Activated CD4-positive, alpha-beta T cell treated with anti-CD3 and anti-CD28 coated beads for 24 hours (primary cell): ENCODE results near the gene PTGFRN.
"Not testable (repeated sequence)": the region's sequence is repeated elsewhere in the genome, so short reads cannot be mapped to it uniquely, and the experiment has no call there.

Experiments
- DNase-seq, 2 donors: peaks; one replicate each; pipeline ENCODE4 v3.0.0-alpha.2; 2020; ENCODE audit warnings: low read depth in 2 of 2

Gene PTGFRN

DNA sequence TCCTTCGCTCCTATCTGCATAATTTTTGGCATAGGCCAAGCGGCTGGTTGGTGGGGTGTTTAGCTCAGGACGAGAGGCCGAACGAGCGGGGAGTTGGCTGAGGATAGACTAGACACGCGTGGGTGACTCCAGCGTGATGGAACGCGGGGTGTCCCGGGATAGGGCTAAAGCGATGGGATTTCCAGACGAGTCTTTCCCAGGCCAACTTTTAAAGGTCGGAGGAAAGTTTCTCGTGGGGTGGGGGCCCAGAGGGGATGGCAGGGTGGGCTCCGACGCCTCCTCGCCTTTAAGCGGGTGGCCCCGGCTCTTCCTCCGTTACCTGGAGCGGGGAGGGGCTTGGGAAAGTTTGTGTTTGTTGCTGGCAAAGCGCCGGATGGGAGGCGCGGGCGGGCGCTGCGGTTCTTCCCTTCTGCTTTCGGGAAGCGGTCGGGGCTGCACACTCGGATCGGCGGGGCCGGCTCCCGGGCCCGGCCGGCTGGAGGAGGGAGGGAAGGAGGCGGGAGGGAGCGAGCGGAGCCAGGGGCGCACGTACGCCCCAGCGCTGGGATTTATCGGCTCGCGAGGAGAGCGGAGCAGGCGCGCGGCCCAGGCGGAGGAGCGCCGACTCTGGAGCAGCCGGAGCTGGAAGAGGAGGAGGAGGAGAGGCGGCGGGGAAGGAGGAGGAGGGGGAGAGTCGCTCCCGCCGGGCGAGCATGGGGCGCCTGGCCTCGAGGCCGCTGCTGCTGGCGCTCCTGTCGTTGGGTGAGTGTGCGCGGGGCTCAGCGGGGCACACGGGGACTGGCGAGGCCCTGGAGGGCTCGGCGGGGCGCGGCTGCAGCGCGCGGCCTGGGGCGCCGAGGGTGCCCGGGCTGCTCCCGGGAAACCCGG, at the start of gene PTGFRN:
Gene PTGFRN (plus strand): TSS at position 405 of the 867 bp plus-strand sequence. CDS start 288 bp downstream, at position 693.
- peak in 1 of 2 donors; percentile 11 for DNase-seq

GRCh38 chr1:116860167-116860566, 49.5 kb upstream of the PTGFRN start:
- not testable (repeated sequence) for DNase-seq

GRCh38 chr1:116861137-116861536, 48.6 kb upstream of the PTGFRN start:
- DNase-seq, result no peak

- DNase-seq, result not testable (repeated sequence)
Observed at GRCh38 chr1:116863031-116863430, 46.7 kb upstream of the PTGFRN start.

DNA sequence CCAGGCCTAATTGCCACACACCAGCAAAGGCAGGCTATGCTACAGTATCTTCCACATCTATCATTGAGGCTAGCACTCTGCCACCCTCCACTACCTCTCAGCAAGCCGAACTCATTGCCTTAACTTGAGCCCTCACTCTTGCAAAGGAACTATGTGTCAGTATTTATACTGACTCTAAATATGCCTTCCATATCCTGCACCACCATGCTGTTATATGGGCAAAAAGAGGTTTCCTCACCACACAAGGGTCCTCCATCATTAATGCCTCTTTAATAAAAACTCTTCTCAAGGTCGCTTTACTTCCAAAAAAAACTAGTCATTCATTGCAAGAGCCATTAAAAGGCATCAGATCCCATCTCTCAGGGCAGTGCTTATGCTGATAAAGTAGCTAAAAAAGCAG, 43.2 kb upstream of the PTGFRN start:
- DNase-seq, result not testable (repeated sequence)

DNA sequence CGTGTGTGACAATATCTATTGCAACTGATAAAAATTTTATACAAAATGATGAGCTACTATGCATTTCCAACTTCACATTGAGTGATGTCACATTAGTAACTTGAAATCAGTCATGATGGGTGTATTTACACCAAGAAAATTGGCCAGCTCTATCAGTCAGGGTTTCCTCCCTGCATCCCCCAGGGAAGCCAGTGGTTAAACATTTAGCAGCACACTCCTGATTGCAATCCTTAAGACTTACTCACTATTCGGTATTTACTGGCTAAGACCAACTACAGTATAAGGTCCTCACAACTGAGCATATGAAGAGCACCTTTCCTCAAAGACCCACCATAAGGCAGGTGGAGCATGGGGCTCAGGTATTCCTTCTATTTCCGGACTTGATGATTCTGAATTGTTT, 41.3 kb upstream of the PTGFRN start:
- no peak for DNase-seq

DNA sequence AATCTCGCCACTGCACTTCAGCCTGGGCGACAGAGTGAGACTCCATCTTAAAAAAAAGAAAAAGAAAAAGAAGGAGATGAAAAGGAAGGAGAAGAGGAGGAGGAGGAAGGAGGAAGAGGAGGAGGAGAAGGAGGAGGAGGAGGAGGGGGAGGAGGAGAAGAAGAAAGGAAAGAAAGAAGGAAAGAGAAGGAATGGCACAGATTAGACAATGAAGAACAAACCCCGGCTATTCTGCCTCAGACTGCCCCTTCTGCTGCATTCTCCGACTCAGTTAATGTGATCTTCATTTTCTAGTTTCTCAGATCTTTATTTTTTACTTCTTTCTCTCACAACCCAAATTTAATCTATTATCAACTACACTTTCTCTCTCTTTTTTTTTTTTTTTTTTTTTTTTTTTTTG, 40.1 kb upstream of the PTGFRN start:
- DNase-seq, result no peak

GRCh38 chr1:116870300-116870699, 39.4 kb upstream of the PTGFRN start:
- no peak for DNase-seq

DNA sequence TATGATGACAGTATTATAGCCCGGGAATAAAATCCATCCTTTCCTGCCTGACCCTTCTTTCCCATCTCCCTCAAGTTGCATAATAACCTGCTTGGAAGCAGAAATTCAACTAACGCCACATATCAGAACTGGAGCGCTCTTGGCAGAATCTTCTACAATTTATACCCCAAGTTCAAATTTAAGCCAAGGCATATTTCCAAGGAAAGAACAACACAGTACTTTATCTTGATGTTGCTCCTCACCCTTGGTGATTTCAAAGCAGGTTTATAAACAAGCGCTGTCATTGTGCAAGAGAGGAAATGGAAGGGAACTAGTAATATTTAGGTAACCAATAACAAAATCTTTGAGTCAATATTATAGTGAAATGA, 38.0 kb upstream of the PTGFRN start:
- no peak for DNase-seq

DNA sequence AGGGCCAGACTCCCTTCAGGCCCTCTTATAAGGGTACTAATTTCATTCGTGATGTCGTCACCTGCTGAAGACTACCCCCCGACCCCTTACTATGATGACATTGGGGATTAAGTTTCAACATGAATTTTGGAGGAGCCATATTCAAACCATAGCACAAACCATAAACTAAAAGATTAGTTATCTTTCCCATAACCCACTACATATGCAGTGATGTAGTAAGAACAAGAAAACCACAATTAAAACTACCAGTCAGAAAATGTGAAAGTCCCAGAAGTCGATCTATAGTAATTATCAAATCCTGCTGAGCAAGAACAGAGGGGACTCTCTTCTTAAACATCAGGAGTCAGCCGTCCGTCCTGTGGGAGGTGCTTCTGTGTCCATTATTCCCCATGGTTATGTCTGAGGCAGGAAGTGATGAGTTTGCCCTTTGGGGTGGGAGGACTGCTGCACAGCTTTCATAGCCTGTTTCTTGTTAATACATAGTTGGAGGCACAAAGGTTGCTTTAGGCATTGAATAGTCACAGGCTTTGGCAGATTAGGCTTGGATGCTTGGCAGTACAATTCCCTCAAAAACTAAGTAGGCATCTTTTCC, 35.9 kb upstream of the PTGFRN start:
- no peak for DNase-seq

GRCh38 chr1:116874733-116875249, 34.9 kb upstream of the PTGFRN start:
- DNase-seq, result no peak

DNA sequence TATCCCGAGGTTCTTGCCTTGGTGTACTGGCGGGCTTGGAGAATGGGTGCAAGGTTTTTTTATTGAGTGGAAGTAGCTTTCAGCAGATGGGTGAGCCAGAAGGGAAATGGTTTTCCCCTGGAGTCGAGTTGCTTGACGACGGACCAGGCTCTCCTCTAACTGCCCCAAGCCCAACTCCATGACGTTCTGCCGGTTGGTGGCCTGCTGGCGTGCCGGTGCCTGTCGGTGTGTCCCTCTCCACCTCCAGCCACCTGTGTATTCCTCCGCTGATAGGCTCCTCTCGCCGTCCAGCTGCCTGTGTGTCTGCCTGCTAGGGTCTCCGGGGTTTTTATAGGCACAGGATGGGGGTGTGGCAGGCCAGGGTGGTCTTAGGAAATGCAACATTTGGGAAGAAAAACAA, 34.3 kb upstream of the PTGFRN start:
- no peak for DNase-seq

- DNase-seq, result not testable (repeated sequence)
Observed at GRCh38 chr1:116875946-116876345, 33.8 kb upstream of the PTGFRN start.

- DNase-seq, result no peak
Observed at GRCh38 chr1:116877141-116877818, 32.4 kb upstream of the PTGFRN start.

DNA sequence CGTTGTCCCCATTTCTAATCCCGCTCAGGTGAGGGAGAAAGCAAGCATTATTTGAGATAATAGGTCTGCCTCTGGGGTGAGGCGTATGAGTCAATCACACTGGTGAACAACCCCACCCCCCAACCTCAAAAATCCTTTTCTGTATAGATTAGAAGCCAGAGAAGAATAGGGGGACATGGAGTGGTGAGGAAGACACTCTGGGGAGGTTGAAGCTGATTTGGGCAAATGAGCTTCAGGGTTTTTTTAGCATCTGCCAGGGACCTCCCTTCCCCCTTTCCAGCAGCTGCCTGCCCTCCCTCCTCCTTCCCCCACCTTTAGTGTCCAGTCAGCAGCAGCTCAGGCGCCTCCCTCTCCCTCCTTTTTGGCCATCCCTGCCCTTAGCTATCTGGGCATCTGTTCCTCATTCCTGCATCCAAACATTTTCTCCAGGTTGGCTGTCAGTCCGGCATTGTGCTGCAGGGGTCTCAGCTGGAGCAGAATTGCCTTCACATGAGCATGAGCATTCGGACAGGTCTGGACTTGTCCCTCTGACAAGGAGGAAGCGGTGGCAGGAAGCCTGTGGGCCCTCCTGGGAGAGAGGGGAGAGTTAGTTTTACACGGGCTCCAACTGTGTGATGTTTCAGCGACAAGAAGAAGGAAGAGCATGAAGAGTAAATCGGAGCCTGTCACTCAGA, 30.8 kb upstream of the PTGFRN start:
- DNase-seq, result no peak

GRCh38 chr1:116879478-116880133, 30.1 kb upstream of the PTGFRN start:
- no peak for DNase-seq

DNA sequence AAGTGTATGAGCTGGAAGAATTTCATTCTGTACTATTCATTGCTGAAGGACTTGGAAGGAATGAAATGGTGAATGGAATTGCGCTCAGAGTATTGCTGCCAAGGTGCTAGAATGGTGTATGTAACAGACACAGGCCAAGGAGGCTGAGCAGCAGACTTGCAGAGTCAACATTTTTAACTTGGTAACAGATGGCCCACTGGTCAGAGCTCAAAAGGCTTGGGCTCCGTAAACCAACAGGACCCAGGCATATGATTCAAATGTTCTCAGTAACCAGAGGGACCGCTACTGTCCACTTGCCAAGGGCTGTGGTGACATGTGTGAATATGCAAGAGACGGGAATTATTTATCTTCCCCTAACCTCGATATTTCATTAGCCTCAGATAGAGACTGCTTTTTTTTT, 28.8 kb upstream of the PTGFRN start:
- DNase-seq, result no peak

- DNase-seq, result no peak
Observed at GRCh38 chr1:116881879-116882520, 27.7 kb upstream of the PTGFRN start.

- DNase-seq, result no peak
Observed at GRCh38 chr1:116882866-116883265, 26.9 kb upstream of the PTGFRN start.

GRCh38 chr1:116886291-116886878, 23.3 kb upstream of the PTGFRN start:
- no peak for DNase-seq

DNA sequence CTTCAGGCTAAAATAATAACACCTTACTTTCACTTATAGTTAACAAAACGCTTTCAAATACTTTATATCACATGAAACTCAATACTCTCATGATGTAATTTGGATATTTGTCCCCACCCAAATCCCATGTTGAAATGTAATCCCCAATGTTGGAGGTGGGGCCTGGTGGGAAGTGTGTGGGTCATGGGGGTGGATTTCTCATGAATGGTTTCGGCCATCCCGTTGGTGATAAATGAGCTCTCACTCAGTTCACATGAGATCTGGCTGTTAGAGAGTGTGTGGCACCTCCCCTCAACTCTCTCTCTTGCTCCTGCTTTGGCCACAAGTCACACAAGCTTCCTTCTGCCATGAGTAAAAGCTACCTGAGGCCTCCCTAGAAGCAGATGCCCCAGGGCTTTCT, 22.5 kb upstream of the PTGFRN start:
- no peak for DNase-seq
